Activated T-helper 1 cell treated with anti-CD3 and anti-CD28 coated beads, Interleukin-12 subunit alpha, Interleukin-12 subunit beta, Interleukin-2, Interleukin-4 antibody, amounts not matched to agents 30 ng/mL and 10 ng/mL and 1 ng/mL, durations not matched to agents 14 hours and 24 hours and 36 hours (primary cell): Measurements from ENCODE around the gene TBC1D9B. TPM values are rescaled to one million over a fixed set of nuclear protein-coding genes. Genes with fewer than 3 reads are reported as not detected.

Experiments
- DNase-seq: peaks from one replicate; pipeline ENCODE4 v3.0.0; 2021; ENCODE audit warnings: low spot score
- H3K27ac Mint-ChIP-seq: one replicate; pipeline ENCODE4 v1.8.0; 2021; ENCODE audit warnings: mild to moderate bottlenecking, mixed read lengths
- H3K27me3 Mint-ChIP-seq: one replicate; pipeline ENCODE4 v1.8.0; 2022; ENCODE audit warnings: mild to moderate bottlenecking, moderate library complexity, mixed read lengths; ENCODE audit not compliant: insufficient read depth
- H3K36me3 Mint-ChIP-seq: one replicate; pipeline ENCODE4 v1.8.0; 2021; ENCODE audit warnings: low read depth, mixed read lengths
- H3K4me1 Mint-ChIP-seq: one replicate; pipeline ENCODE4 v1.8.0; 2021; ENCODE audit warnings: low read depth, mixed read lengths
- H3K4me3 Mint-ChIP-seq: one replicate; pipeline ENCODE4 v1.8.0; 2021; ENCODE audit warnings: mild to moderate bottlenecking, moderate library complexity, mixed read lengths
- H3K9me3 Mint-ChIP-seq: one replicate; pipeline ENCODE4 v1.8.0; 2021; ENCODE audit warnings: mixed read lengths
- intact Hi-C: fragments of 100-400 bp; cut with micrococcal nuclease; formaldehyde crosslinking; loops from one replicate; pipeline ENCODE4 v1.15.1; 2024
- total RNA-seq: library from RNA; stranded (reverse); gene quantifications from 2 replicates; pipeline ENCODE4 v1.2.3, GENCODE V29; 2022

The TBC1D9B gene
- total RNA-seq, 1 donor from 2014 or later: 123 TPM

- H3K36me3 Mint-ChIP-seq: peaks cover 40% of the 10 kb centered on the region
Measured at GRCh38 chr5:179889885-179890284, 17.8 kb downstream of the TBC1D9B start.

DNA sequence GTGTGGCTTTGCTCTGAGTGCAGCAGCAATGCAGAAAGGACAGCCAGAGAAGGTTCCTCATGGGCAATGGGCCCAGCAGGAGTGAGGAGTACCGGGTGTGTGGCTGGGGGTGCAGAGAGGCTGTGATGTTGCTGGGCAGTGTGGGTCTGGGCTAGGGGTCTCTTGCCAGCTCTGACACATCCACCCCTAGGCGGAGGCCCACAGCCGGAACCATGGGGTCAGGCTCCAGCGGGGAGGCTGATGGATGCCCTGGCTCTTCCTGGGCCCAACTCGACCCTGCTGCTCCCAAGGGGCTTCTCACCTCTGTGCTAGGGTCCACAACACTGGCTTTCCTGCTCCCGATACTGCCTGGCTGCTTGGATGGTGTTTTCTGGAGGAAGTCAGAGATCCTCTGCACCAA lies 19.9 kb downstream of the TBC1D9B start:
- no peak for DNase-seq
- no peak overlapping the region for H3K27ac Mint-ChIP-seq

More at GRCh38 chr5:179889885-179890284, 17.8 kb downstream of the TBC1D9B start:
- H3K4me3 Mint-ChIP-seq: no peak overlapping the region
- no peak overlapping the region for H3K27ac Mint-ChIP-seq
- H3K9me3 Mint-ChIP-seq: peaks cover 2% of the 10 kb centered on the region
- intact Hi-C loops: no loop called here
- no peaks in the 10 kb centered on the region for H3K27me3 Mint-ChIP-seq
- DNase-seq: no peak
- H3K4me1 Mint-ChIP-seq: no peaks in the 10 kb centered on the region

GRCh38 chr5:179887095-179887494 lies 20.6 kb downstream of the TBC1D9B start:
- intact Hi-C loops: no loop called here
- H3K9me3 Mint-ChIP-seq: peaks cover 21% of the 10 kb centered on the region
- no peak overlapping the region for H3K4me3 Mint-ChIP-seq
- no peak for DNase-seq
- no peaks in the 10 kb centered on the region for H3K4me1 Mint-ChIP-seq
- H3K27ac Mint-ChIP-seq: no peak overlapping the region
- peaks cover 62% of the 10 kb centered on the region for H3K36me3 Mint-ChIP-seq
- no peaks in the 10 kb centered on the region for H3K27me3 Mint-ChIP-seq

More for the DNA sequence above, 19.9 kb downstream of the TBC1D9B start:
- H3K27me3 Mint-ChIP-seq: no peaks in the 10 kb centered on the region
- peaks cover 18% of the 10 kb centered on the region for H3K9me3 Mint-ChIP-seq
- intact Hi-C loops: no loop called here
- H3K4me1 Mint-ChIP-seq: no peaks in the 10 kb centered on the region
- no peak overlapping the region for H3K4me3 Mint-ChIP-seq
- H3K36me3 Mint-ChIP-seq: peaks cover 59% of the 10 kb centered on the region

- H3K36me3 Mint-ChIP-seq: peaks cover 63% of the 10 kb centered on the region
- intact Hi-C loops: no loop called here
- H3K4me3 Mint-ChIP-seq: no peak overlapping the region
Measured at GRCh38 chr5:179886190-179886911, 21.3 kb downstream of the TBC1D9B start.

GRCh38 chr5:179885491-179886090 lies 22.1 kb downstream of the TBC1D9B start:
- Mint-ChIP-seq H3K4me3 (no peak overlapping the region), H3K36me3 (peaks cover 66% of the 10 kb centered on the region), H3K27ac (no peak overlapping the region), H3K27me3 (no peaks in the 10 kb centered on the region), H3K9me3 (peaks cover 21% of the 10 kb centered on the region), H3K4me1 (no peaks in the 10 kb centered on the region)
- intact Hi-C loops: no loop called here
- DNase-seq: no peak

More at GRCh38 chr5:179886190-179886911, 21.3 kb downstream of the TBC1D9B start:
- DNase-seq: no peak
- Mint-ChIP-seq H3K27ac (no peak overlapping the region), H3K9me3 (peaks cover 21% of the 10 kb centered on the region), H3K27me3 (no peaks in the 10 kb centered on the region), H3K4me1 (no peaks in the 10 kb centered on the region)

DNA sequence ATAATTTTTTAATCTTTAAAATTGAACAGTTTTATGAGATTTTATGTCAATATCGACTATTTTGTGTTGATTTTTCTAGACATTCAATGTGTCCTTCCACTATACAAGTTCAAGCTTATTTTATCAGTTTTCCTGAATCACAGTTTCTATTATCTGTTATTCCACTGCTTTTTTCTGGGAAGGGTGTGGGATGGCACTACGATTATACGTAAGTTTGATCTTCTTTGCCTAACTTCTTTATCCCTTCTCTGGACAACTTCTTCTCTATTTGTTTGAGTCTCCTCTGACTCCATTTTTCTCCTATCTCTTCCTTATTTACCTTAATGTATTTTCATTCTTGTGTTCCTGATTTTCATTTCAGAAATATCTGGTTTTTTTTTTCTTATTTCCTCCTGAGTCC lies 24.5 kb downstream of the TBC1D9B start:
- no peak for DNase-seq
- H3K27me3 Mint-ChIP-seq: no peaks in the 10 kb centered on the region
- H3K36me3 Mint-ChIP-seq: peaks cover 54% of the 10 kb centered on the region
- intact Hi-C loops: no loop called here
- no peak overlapping the region for H3K4me3 Mint-ChIP-seq
- H3K4me1 Mint-ChIP-seq: no peaks in the 10 kb centered on the region
- no peak overlapping the region for H3K27ac Mint-ChIP-seq
- peaks cover 21% of the 10 kb centered on the region for H3K9me3 Mint-ChIP-seq

DNA sequence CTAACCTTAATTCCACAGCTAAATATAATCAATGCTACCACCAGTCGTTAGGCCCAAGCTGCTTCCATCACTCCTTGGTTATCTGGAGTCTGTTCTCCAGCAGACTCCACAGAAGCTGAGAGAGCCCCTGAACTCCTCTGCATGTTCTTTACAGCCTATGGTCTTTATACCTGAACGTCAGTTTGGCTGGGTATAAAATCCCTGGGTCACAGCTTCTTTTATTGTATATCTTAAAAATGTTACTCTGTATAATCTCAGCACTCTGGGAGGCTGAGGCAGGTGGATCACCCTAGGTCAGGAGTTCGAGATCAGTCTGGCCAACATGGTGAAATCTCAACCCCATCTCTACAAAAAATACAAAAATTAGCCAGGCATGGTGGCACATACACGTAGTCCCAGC lies 25.4 kb downstream of the TBC1D9B start:
- H3K27ac Mint-ChIP-seq: no peak overlapping the region

GRCh38 chr5:179880848-179881590 lies 26.7 kb downstream of the TBC1D9B start:
- peaks cover 47% of the 10 kb centered on the region for H3K36me3 Mint-ChIP-seq
- no peaks in the 10 kb centered on the region for H3K27me3 Mint-ChIP-seq
- peaks cover 21% of the 10 kb centered on the region for H3K9me3 Mint-ChIP-seq
- no peaks in the 10 kb centered on the region for H3K4me1 Mint-ChIP-seq
- H3K27ac Mint-ChIP-seq: no peak overlapping the region
- no peak for DNase-seq
- H3K4me3 Mint-ChIP-seq: no peak overlapping the region
- intact Hi-C loops: no loop called here

More for the DNA sequence above, 25.4 kb downstream of the TBC1D9B start:
- H3K4me3 Mint-ChIP-seq: no peak overlapping the region
- peaks cover 21% of the 10 kb centered on the region for H3K9me3 Mint-ChIP-seq
- H3K4me1 Mint-ChIP-seq: no peaks in the 10 kb centered on the region
- peaks cover 55% of the 10 kb centered on the region for H3K36me3 Mint-ChIP-seq
- intact Hi-C loops: no loop called here
- no peaks in the 10 kb centered on the region for H3K27me3 Mint-ChIP-seq
- DNase-seq: no peak

DNA sequence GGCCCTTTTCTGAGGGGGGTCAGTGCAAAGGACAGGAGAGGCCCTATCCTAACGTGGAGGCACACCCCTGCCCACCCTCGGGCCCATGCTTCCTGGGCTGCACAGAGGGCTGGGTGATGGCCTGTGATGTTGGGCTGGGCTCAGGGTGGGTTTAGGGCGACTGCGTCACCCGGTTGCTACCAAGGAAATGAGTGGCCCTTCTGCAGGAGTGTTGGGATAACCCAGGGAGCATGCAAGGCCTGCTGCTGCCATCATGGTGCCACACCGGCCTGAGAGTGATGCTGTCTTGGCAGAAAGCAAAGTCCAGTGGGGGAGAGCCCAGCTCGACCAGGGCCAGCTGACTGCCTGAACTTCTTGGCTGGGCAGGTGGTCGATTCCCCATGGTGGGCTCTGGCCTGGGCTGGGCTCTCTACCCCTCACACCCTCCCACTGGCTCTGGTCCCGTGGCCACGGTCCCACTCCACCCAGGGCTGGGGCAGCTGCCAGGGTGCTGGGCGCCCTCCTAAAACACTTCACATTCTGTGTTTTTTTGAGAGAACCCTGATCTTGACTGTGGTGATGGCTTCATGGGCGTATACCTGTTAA lies 27.5 kb downstream of the TBC1D9B start:
- DNase-seq: no peak
- Mint-ChIP-seq H3K36me3 (peaks cover 41% of the 10 kb centered on the region), H3K27me3 (no peaks in the 10 kb centered on the region), H3K27ac (no peak overlapping the region), H3K4me3 (no peak overlapping the region), H3K9me3 (peaks cover 21% of the 10 kb centered on the region), H3K4me1 (no peaks in the 10 kb centered on the region)
- intact Hi-C loops: no loop called here

DNA sequence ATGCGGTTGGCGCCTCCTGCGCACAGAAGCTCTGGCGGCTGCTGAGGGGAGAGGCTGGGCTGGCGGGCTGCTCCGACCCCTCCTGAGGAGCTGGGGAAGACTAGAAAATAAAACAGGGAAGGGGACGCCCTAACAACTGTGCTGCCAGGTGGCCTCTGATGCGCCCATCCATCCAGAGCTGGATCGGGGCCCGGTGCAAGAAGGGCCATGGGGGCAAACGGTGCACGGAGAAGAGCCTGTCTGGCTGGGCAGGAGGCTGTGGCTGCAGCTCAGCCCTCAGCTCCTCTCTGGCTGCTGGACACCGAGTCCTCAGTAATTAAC lies 28.0 kb downstream of the TBC1D9B start:
- Mint-ChIP-seq H3K9me3 (peaks cover 17% of the 10 kb centered on the region), H3K4me3 (no peak overlapping the region), H3K27ac (no peak overlapping the region), H3K27me3 (no peaks in the 10 kb centered on the region), H3K4me1 (no peaks in the 10 kb centered on the region), H3K36me3 (peaks cover 36% of the 10 kb centered on the region)
- intact Hi-C loops: no loop called here
- DNase-seq: no peak

GRCh38 chr5:179879003-179879689 lies 28.6 kb downstream of the TBC1D9B start:
- no peak for DNase-seq
- H3K27me3 Mint-ChIP-seq: no peaks in the 10 kb centered on the region
- intact Hi-C loops: no loop called here
- no peak overlapping the region for H3K4me3 Mint-ChIP-seq
- H3K4me1 Mint-ChIP-seq: no peaks in the 10 kb centered on the region
- peaks cover 31% of the 10 kb centered on the region for H3K36me3 Mint-ChIP-seq
- H3K9me3 Mint-ChIP-seq: peaks cover 13% of the 10 kb centered on the region
- no peak overlapping the region for H3K27ac Mint-ChIP-seq

DNA sequence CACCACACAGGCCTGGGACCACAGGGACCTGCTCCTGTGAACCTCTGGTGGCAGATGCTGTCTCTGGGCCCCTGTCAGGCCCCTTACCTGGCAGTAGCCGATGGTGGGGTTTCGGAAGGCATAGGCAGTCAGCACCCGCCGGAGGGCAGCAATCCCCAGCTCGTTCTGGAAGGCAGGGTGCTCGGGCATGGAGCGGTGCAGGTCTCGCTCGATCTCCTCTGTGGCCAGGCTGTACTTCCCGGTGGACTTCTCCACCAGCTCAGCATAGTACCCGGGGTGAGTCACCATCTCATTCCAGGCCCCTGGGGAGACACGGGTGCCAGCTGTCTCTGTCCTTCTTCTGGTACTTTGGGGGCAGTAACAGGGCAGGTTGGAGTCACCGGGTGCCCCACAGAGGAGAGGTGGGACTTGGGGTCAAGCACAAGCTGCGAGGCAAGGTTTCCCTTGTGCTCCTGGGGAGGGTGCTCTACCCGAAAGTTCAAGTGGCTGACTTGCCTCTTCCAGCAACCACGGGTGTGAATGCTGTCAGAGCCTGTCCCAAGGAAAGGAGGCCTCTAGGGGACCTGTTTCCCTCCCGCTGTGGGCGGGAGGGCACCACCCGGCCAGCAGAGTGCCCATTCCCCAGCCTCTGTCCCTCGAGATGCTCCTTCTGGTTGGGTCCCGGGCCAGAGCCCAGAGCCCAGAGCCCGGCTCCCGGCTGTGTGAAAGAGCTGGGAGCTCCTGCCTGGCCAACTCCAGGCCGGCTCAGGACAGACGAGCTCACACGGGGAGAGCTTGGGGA lies 29.3 kb downstream of the TBC1D9B start:
- intact Hi-C loops: no loop called here
- no peak overlapping the region for H3K4me3 Mint-ChIP-seq
- H3K27ac Mint-ChIP-seq: no peak overlapping the region
- H3K27me3 Mint-ChIP-seq: no peaks in the 10 kb centered on the region
- H3K4me1 Mint-ChIP-seq: no peaks in the 10 kb centered on the region
- peaks cover 24% of the 10 kb centered on the region for H3K36me3 Mint-ChIP-seq
- H3K9me3 Mint-ChIP-seq: peaks cover 7% of the 10 kb centered on the region
- no peak for DNase-seq
